ENCODE measurements around the gene SPC25. TPM values are rescaled to one million over a fixed set of nuclear protein-coding genes. Genes with fewer than 3 reads are reported as not detected.

SPC25 gene
- total and polyA plus RNA-seq, 10 of the 15 experiments (the other 5 are each of a cell fraction or from before 2014, with no cell fraction given) = 18.7 to 61.5 (median 32.0) TPM

DNA sequence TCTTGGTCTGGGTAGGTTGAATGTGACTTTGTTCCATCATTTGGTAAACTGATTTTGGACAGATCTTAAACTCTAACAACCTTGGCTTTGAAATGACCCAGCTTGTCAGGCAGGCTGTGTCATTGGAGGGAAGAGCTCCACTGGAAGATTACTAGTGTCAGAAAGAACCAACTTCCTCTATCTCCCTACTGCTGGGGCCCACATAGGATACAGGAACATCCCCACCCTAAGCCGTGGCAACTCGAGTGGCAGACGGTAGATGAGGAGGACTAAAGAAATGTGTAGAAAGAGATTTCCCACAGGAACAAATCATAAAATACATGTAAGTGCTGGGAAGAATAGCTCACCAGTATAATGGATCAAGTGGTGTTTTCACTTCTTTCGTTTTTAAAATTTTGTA lies 6.6 kb upstream of the SPC25 start:
- intact Hi-C loops (cut with micrococcal nuclease; ENCODE audit: unreplicated experiment) (no loop called here), in situ Hi-C loops (cut with MboI) (no loop called here)
- no peak overlapping the region for H3K4me3 ChIP-seq
- H3K27ac ChIP-seq (ENCODE audit: control insufficient read depth, insufficient read depth) = no peak overlapping the region
- ChIA-PET POLR2A (no interaction called here), CTCF (no interaction called here), RAD21 (ENCODE audit: unreplicated experiment) (no interaction called here), SMC1A (ENCODE audit: uncharacterized antibody, unreplicated experiment) (no interaction called here)
- no peaks in the 10 kb centered on the region for H3K9me3 ChIP-seq (replicated peaks; ENCODE audit: control insufficient read depth, insufficient read depth, low read length)
- BruUV-seq (replicated peaks) = no TSS peak
- no peak overlapping the region for H3K4me2 ChIP-seq (ENCODE audit: control insufficient read depth, insufficient read depth)
- H3K79me2 ChIP-seq (ENCODE audit: control insufficient read depth, insufficient read depth, low read length) = no peaks in the 10 kb centered on the region
- H3K27me3 ChIP-seq (replicated peaks in 1 of 2; ENCODE audit: control insufficient read depth in 2 of 2, insufficient read depth in 2 of 2, low read length in 1 of 2) = peaks cover 0 to 3% of the 10 kb centered on the region in 2 experiments; a peak in 1 of 4 replicates
- no peak overlapping the region for H3K9ac ChIP-seq (ENCODE audit: control insufficient read depth, insufficient read depth, low read length)
- no peak for FAIRE-seq
- TF ChIP-seq TCF7 (IDR thresholded peaks at IDR 0.05; ENCODE audit: borderline replicate concordance) (no peak), NFXL1 (IDR thresholded peaks at IDR 0.05; ENCODE audit: borderline replicate concordance) (no peak), FOXK2 (IDR thresholded peaks at IDR 0.05) (no peak), BACH1 (IDR thresholded peaks at IDR 0.05; ENCODE audit: borderline replicate concordance) (no peak)
- H2AFZ ChIP-seq (ENCODE audit: control insufficient read depth, low read depth, low read length) = no peak overlapping the region
- no peaks in the 10 kb centered on the region for H3K36me3 ChIP-seq (ENCODE audit: control insufficient read depth in 2 of 2, insufficient read depth in 2 of 2, low read length in 1 of 2)
- no peak for DNase-seq (ENCODE audit: low read depth, low spot score)
- ATAC-seq = no peak
- no peaks in the 10 kb centered on the region for H4K20me1 ChIP-seq (ENCODE audit: control insufficient read depth, insufficient read depth)
- H3K4me1 ChIP-seq (ENCODE audit: control insufficient read depth, insufficient read depth, low read length) = no peaks in the 10 kb centered on the region
- WGBS (ENCODE audit: insufficient coverage, insufficient replicate concordance, low lambda C conversion rate, missing lambda C conversion rate) = 48% methylated on average over 4 of the region's 4 CpGs

DNA sequence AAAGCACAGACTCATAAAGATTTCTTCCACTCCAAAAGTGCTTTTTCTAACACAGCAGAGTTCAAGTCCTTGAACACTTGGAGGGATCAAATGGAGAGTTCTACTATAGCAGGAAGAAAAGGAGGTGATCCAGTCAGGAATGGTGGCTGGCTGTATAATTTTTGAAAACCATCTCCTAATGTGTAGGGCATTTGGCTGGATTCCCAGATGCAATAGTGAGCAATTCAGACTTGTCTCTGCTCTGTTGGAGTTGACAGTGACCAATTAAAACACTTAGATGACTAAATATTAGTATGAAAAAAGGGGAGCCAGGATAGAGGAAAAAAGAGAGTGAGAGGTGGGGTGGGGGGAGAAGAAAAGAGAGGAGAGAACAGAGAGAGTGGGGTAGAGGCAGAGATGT lies 5.5 kb upstream of the SPC25 start:
- Histone ChIP-seq H3K4me3 (no peak overlapping the region), H3K27me3 (replicated peaks in 1 of 2; ENCODE audit: control insufficient read depth in 2 of 2, insufficient read depth in 2 of 2, low read length in 1 of 2) (peaks cover 0 to 3% of the 10 kb centered on the region in 2 experiments; a peak in 1 of 4 replicates), H4K20me1 (ENCODE audit: control insufficient read depth, insufficient read depth) (no peaks in the 10 kb centered on the region), H3K79me2 (ENCODE audit: control insufficient read depth, insufficient read depth, low read length) (no peaks in the 10 kb centered on the region), H3K36me3 (ENCODE audit: control insufficient read depth in 2 of 2, insufficient read depth in 2 of 2, low read length in 1 of 2) (no peaks in the 10 kb centered on the region), H3K27ac (ENCODE audit: control insufficient read depth, insufficient read depth) (no peak overlapping the region), H3K9ac (ENCODE audit: control insufficient read depth, insufficient read depth, low read length) (no peak overlapping the region), H3K4me2 (ENCODE audit: control insufficient read depth, insufficient read depth) (no peak overlapping the region), H3K4me1 (ENCODE audit: control insufficient read depth, insufficient read depth, low read length) (no peaks in the 10 kb centered on the region), H2AFZ (ENCODE audit: control insufficient read depth, low read depth, low read length) (no peak overlapping the region), H3K9me3 (replicated peaks; ENCODE audit: control insufficient read depth, insufficient read depth, low read length) (no peaks in the 10 kb centered on the region)
- RAD21 ChIA-PET (ENCODE audit: unreplicated experiment) = no interaction called here
- no peak for FAIRE-seq
- no peak for DNase-seq (ENCODE audit: low read depth, low spot score)
- POLR2A ChIA-PET = no interaction called here
- in situ Hi-C loops (cut with MboI) (no loop called here), intact Hi-C loops (cut with micrococcal nuclease; ENCODE audit: unreplicated experiment) (no loop called here)
- CTCF ChIA-PET = no interaction called here
- SMC1A ChIA-PET (ENCODE audit: uncharacterized antibody, unreplicated experiment) = no interaction called here
- no TSS peak for BruUV-seq (replicated peaks)
- TF ChIP-seq NFYA (IDR thresholded peaks at IDR 0.05; ENCODE audit: borderline replicate concordance, low read depth, low read length) (no peak), IRF4 (IDR thresholded peaks at IDR 0.05; ENCODE audit: low read depth, low read length) (no peak), RCOR1 (conservative IDR thresholded peaks at IDR 0.05; ENCODE audit: low read depth, low read length) (no peak), ASH2L (IDR thresholded peaks at IDR 0.05; ENCODE audit: borderline replicate concordance, low read depth) (no peak), KLF5 (IDR thresholded peaks at IDR 0.05; ENCODE audit: partially characterized antibody) (no peak), SUZ12 (IDR thresholded peaks at IDR 0.05; ENCODE audit: unreplicated experiment) (no peak)
- TF ChIP-seq, protein P1, sequence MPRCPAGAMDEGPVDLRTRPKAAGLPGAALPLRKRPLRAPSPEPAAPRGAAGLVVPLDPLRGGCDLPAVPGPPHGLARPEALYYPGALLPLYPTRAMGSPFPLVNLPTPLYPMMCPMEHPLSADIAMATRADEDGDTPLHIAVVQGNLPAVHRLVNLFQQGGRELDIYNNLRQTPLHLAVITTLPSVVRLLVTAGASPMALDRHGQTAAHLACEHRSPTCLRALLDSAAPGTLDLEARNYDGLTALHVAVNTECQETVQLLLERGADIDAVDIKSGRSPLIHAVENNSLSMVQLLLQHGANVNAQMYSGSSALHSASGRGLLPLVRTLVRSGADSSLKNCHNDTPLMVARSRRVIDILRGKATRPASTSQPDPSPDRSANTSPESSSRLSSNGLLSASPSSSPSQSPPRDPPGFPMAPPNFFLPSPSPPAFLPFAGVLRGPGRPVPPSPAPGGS (IDR thresholded peaks at IDR 0.05; ENCODE audit: borderline replicate concordance, insufficient read depth, low read depth, low read length, poor library complexity, severe bottlenecking) = no peak
- no peak for ATAC-seq
